Erythroblast (primary cell): ENCODE measurements around the gene TNIP1.

Source experiments
- DNase-seq, 2 experiments: peaks; one replicate each; lab custom pipeline; 2025; lab: John Stamatoyannopoulos, UW
- GATA1 ChIP-seq: IDR thresholded peaks from 2 replicates; pipeline ENCODE4 v1.6.1; 2011; ENCODE audit warnings: low read depth, mild to moderate bottlenecking, control low read depth, low read length, moderate library complexity
- POLR2A ChIP-seq: IDR thresholded peaks from 2 replicates; pipeline ENCODE4 v1.6.1; 2011; ENCODE audit warnings: mild to moderate bottlenecking, low read length

TNIP1 gene

GRCh38 chr5:151019331-151019730, 61.5 kb downstream of the TNIP1 start:
- no peak for DNase-seq
- TF ChIP-seq GATA1 (no peak), POLR2A (no peak)

- TF ChIP-seq POLR2A = no peak
- DNase-seq = no peak
These were observed 62.0 kb downstream of the TNIP1 start for GRCh38 chr5:151018846-151019245.

DNA sequence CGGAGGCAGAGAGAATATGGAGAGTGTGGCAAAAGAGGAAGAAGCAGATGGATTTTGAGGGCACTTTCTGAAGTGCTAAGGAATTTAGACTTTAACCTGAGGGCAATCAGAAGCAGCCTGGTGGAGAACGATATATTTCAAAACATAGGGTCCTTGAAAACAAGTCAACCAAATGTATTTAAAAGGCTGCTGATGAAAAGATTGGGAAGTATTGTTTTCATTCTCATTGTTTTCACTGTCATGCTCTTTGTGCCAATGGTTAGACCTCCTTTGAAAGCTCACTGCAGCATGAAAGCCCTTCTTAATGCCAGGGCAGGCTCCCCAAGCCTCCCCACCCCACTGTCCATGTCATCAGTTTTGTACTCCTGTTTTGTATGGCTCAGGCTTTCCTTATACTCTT, 62.9 kb downstream of the TNIP1 start:
- DNase-seq = no peak
- TF ChIP-seq GATA1 (no peak), POLR2A (no peak)

GRCh38 chr5:151016700-151017099, 64.1 kb downstream of the TNIP1 start:
- TF ChIP-seq GATA1 = no peak
- TF ChIP-seq POLR2A = no peak
- no peak for DNase-seq

- DNase-seq = peak in 1 of 2 experiments; percentile 30
- TF ChIP-seq GATA1 (no peak), POLR2A (no peak)
These were observed 64.8 kb downstream of the TNIP1 start for GRCh38 chr5:151015974-151016587.

GRCh38 chr5:151014680-151015343, 66.0 kb downstream of the TNIP1 start:
- no peak for TF ChIP-seq POLR2A
- no peak for TF ChIP-seq GATA1
- no peak for DNase-seq

- TF ChIP-seq POLR2A (no peak), GATA1 (no peak)
- DNase-seq = no peak
These were observed 68.0 kb downstream of the TNIP1 start for GRCh38 chr5:151012862-151013261.

- TF ChIP-seq POLR2A (no peak), GATA1 (no peak)
- DNase-seq = no peak
These were observed 71.9 kb downstream of the TNIP1 start for GRCh38 chr5:151008906-151009305.

DNA sequence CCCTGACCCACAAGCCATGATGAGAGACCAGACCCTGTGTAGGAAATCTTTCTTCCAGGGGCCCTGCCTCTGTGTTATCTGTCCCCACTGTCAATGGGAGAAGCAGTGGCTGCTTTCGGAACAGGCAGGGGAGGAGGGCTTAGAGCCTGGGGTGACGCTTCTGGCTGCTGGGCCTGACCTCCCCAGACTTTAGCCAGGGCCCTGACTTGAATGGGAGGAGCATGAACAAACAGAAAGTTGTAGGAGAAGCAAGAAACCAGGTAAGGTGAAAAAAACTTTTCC, 72.7 kb downstream of the TNIP1 start:
- no peak for DNase-seq
- TF ChIP-seq POLR2A (no peak), GATA1 (no peak)

- no peak for TF ChIP-seq POLR2A
- no peak for TF ChIP-seq GATA1
- DNase-seq = no peak
These were observed 73.2 kb downstream of the TNIP1 start for GRCh38 chr5:151007430-151008209.

GRCh38 chr5:151006704-151007334, 74.0 kb downstream of the TNIP1 start:
- TF ChIP-seq GATA1 (no peak), POLR2A (no peak)
- no peak for DNase-seq

DNA sequence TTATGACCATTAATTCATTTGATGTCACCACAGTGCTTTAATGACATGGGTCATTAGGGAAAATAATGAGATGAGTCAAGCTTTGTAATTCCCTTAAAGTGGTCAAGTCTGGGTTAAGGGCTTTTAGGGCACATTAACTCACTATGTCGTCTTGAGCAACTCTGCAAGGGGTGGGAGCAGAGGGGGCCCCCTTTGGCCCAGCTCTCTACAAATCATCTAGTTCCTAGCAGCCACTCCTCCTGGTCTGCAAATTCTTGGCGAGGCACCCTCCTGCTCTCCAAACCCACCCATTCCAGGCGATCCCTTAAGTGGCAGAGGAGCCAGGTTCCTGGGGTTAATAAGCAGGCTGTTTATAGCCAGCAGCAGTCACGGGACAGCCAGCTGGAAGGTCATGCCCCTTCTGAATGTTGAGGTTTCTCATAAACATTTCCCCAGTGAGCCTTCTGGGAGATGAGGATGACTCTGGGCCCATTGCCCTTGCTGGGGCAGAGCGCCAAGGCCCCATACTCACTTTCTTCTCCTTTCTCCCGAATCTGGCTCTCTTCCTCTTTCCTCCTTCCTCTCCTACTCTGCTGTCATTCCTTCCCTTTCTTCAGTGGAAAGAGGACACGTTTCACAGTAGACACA, 74.8 kb downstream of the TNIP1 start:
- TF ChIP-seq GATA1 = no peak
- TF ChIP-seq POLR2A = no peak
- DNase-seq = no peak

DNA sequence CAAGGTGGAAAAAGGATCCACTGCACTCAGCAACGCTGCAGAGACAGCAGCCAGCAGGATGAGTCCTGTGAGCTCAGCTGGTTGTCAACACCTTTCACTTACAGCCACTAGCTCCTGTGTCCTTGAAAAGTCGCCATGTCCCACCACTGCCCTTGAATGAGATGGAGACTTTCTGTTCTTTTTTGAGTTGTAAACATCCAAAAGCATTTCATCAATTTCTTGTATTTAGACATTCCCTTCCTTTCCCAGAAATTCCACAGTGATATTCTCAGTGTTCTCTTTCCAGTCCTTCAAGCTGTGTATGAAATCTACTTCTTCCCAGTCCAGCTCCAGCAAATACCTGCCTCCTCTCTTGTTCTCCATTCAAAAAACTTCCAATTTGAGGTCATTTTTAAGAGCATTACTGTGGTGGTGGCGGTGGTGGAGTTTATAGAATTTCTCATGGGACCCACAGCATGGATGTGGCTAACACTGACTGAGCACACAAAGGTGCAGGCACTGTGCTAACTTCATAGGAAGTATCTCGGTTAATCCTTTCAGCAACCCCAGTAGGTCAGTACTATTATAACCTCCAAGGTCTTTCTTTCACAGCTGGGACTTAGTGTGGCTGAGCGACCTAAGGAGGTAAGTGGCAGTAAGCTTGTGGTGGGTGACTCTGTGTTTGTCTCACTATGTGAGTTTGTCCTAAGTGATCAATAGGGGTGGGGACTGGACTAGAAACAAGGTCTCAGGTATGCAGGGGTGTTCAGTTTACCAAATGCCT, 75.5 kb downstream of the TNIP1 start:
- no peak for TF ChIP-seq GATA1
- DNase-seq = no peak

DNA sequence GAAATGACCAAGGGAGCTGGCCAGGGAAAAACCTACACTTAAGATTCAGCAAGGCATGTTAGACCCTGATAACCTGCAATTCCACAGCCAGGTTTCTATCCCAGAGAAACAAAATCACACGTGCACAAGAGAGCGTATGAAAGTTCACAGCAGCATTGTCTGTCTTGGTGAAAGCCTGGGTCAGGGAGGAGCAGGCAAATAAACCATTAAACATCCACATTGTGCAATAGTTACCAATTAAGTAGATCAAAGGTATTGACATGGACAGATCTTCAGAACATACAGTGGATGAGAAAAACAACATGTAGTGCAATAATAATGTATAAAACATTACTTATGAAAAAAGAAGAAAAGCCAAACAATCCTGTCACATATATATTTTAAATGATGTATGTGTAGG, 76.3 kb downstream of the TNIP1 start:
- TF ChIP-seq GATA1 = no peak
- TF ChIP-seq POLR2A = no peak
- DNase-seq = no peak
